Testis (tissue), 2 donors: Measurements from ENCODE around the gene PHF2.

ENCODE experiments used
- POLR2A ChIP-seq: fragments of 450-650 bp; IDR thresholded peaks from one replicate; pipeline ENCODE4 v1.6.1; 2017; ENCODE audit warnings: antibody characterized with exemption, mild to moderate bottlenecking, moderate library complexity
- TF ChIP-seq, protein P1 (sequence below), 3 experiments: fragments of 450-650 bp in 2 of 3; fragments of 200-600 bp in 1 of 3; sonication (generic) in 1 of 3; IDR thresholded peaks; one replicate each; pipeline ENCODE4 v1.5.1; 2016 to 2019; ENCODE audit warnings: antibody characterized with exemption in 3 of 3, mild to moderate bottlenecking in 2 of 3, moderate library complexity in 1 of 3

DNA sequence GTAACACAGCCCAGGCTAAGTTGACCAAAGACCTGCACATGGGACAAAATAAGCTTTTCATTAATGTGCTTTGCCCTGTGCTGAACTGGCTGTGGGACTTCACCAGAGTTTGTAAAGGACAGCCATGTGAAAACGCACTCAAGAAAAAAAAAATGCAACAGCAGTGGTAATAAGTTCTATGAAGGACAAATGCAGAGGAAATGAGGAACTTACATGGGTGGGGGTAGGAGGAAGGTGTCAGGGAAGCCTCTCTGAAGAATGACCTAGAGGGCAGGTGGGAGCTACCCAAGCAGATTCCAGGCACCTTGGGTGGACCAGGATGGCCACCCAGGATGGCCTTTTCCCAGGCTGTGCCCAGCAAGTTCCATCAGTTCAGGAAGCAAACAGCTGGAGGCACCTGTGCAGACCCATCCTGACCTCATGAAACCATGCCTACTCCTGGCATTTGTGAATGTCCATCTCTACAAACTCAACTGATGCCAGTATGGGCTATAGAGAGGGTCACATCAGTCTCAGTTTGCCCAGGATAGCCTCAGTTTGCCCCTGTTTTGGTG lies 6.7 kb upstream of the PHF2 start:
- TF ChIP-seq, protein P1, sequence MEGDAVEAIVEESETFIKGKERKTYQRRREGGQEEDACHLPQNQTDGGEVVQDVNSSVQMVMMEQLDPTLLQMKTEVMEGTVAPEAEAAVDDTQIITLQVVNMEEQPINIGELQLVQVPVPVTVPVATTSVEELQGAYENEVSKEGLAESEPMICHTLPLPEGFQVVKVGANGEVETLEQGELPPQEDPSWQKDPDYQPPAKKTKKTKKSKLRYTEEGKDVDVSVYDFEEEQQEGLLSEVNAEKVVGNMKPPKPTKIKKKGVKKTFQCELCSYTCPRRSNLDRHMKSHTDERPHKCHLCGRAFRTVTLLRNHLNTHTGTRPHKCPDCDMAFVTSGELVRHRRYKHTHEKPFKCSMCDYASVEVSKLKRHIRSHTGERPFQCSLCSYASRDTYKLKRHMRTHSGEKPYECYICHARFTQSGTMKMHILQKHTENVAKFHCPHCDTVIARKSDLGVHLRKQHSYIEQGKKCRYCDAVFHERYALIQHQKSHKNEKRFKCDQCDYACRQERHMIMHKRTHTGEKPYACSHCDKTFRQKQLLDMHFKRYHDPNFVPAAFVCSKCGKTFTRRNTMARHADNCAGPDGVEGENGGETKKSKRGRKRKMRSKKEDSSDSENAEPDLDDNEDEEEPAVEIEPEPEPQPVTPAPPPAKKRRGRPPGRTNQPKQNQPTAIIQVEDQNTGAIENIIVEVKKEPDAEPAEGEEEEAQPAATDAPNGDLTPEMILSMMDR (IDR thresholded peaks at IDR 0.05) = no peak
- TF ChIP-seq POLR2A = no peak
